Endothelial cell of umbilical vein (primary cell): ENCODE measurements around the gene ZNF276. TPM values are rescaled to one million over a fixed set of nuclear protein-coding genes. Genes with fewer than 3 reads are reported as not detected.

Experiments used
- BruUV-seq: library from RNA; stranded (reverse); fragments of 400-500 nt; replicated peaks from 2 replicates; lab custom pipeline; 2021; lab: Mats Ljungman, UMichigan
- CTCF ChIA-PET: fragments of 300-600, 350-600 bp; sonication (Branson Sonifier 250); formaldehyde crosslinking; loops from one replicate; lab custom pipeline; 2021; ENCODE audit warnings: antibody characterized with exemption, inconsistent platforms; lab: Charles Lee
- POLR2A ChIA-PET: fragments of 300-600, 350-600 bp; sonication (Branson Sonifier 250); formaldehyde crosslinking; loops from one replicate; lab custom pipeline; 2021; ENCODE audit warnings: antibody characterized with exemption, inconsistent platforms; lab: Charles Lee
- DNase-seq: peaks from one replicate; pipeline ENCODE4 v3.0.0-alpha.2; 2011; ENCODE audit warnings: low read depth, low spot score
- FAIRE-seq: peaks from 2 replicates; lab custom pipeline; 2011; peaks lifted over from hg19 to GRCh38; lab: Jason Lieb, UNC
- H2AFZ ChIP-seq: 2 replicates; pipeline ENCODE4 v1.6.0; 2012; ENCODE audit warnings: low read depth, low read length, control low read depth, inconsistent platforms
- H3K27ac ChIP-seq: 2 replicates; pipeline ENCODE4 v1.5.1; 2011; ENCODE audit warnings: low read depth, mild to moderate bottlenecking, control low read depth, low read length, moderate library complexity; ENCODE audit not compliant: insufficient read depth
- H3K27me3 ChIP-seq, 2 experiments: 2 replicates each; pipeline versions ENCODE4 v1.6.0 to v1.6.1; 2011; ENCODE audit warnings: low read length in 2 of 2, mixed read lengths in 1 of 2; ENCODE audit not compliant: control insufficient read depth in 2 of 2, insufficient read depth in 2 of 2
- H3K36me3 ChIP-seq, 2 experiments: 2 replicates in 1 of 2; 3 replicates in 1 of 2; pipeline ENCODE4 v1.5.1; 2011; ENCODE audit warnings: low read length in 2 of 2, mild to moderate bottlenecking in 1 of 2, moderate library complexity in 1 of 2; ENCODE audit not compliant: control insufficient read depth in 2 of 2, insufficient read depth in 2 of 2; ENCODE audit errors: extremely low read depth in 1 of 2
- H3K4me1 ChIP-seq: 3 replicates; pipeline ENCODE4 v1.5.1; 2011; ENCODE audit warnings: mild to moderate bottlenecking, low read length; ENCODE audit not compliant: control insufficient read depth, insufficient read depth; ENCODE audit errors: extremely low read depth
- H3K4me2 ChIP-seq: 2 replicates; pipeline ENCODE4 v1.6.1; 2011; ENCODE audit warnings: low read length, control low read depth, mixed read lengths; ENCODE audit not compliant: insufficient read depth
- H3K4me3 ChIP-seq, 3 experiments: fragments of 200-600 bp in 1 of 3; sonication (generic), shearing (Covaris generic) in 1 of 3; replicated peaks in 1 of 3; 2 replicates each; pipeline ENCODE4 v1.5.1; 2011 to 2016; ENCODE audit warnings: control low read depth in 3 of 3, low read length in 3 of 3, mild to moderate bottlenecking in 2 of 3, inconsistent platforms in 1 of 3, low read depth in 1 of 3, moderate library complexity in 1 of 3; ENCODE audit not compliant: insufficient read depth in 1 of 3
- H3K79me2 ChIP-seq: 2 replicates; pipeline ENCODE4 v1.6.0; 2012; ENCODE audit warnings: low read length, inconsistent platforms; ENCODE audit not compliant: control insufficient read depth, insufficient read depth
- H3K9ac ChIP-seq: replicated peaks from 2 replicates; pipeline ENCODE3; 2011; ENCODE audit warnings: low read length, control low read depth; ENCODE audit not compliant: insufficient read depth; ENCODE audit errors: extremely low read depth
- H3K9me1 ChIP-seq: replicated peaks from 3 replicates; pipeline ENCODE4 v1.6.0; 2011; ENCODE audit warnings: mild to moderate bottlenecking, low read length; ENCODE audit not compliant: control insufficient read depth, insufficient read depth; ENCODE audit errors: extremely low read depth
- H3K9me3 ChIP-seq: replicated peaks from 2 replicates; pipeline ENCODE4 v1.5.1; 2012; ENCODE audit warnings: low read length, inconsistent platforms; ENCODE audit not compliant: control insufficient read depth, insufficient read depth
- H4K20me1 ChIP-seq: replicated peaks from 2 replicates; pipeline ENCODE3; 2011; ENCODE audit warnings: mild to moderate bottlenecking, low read length; ENCODE audit not compliant: control insufficient read depth, insufficient read depth; ENCODE audit errors: extremely low read depth
- CTCF ChIP-seq, 2 donors: IDR thresholded peaks; 1 replicate in 1 of 2; 2 replicates in 1 of 2; pipeline ENCODE4 v1.5.1; 2011; ENCODE audit warnings: low read length in 2 of 2, mild to moderate bottlenecking in 2 of 2, moderate library complexity in 2 of 2, control low read depth in 1 of 2, inconsistent platforms in 1 of 2, low read depth in 1 of 2; ENCODE audit not compliant: insufficient read depth in 1 of 2; ENCODE audit errors: extremely low read depth in 1 of 2
- JUN ChIP-seq: IDR thresholded peaks from 2 replicates; pipeline ENCODE4 v1.6.1; 2011; ENCODE audit warnings: borderline replicate concordance, low read depth; ENCODE audit not compliant: insufficient read length, insufficient read depth
- MYC ChIP-seq: IDR thresholded peaks from one replicate; pipeline ENCODE4 v1.6.1; 2011; ENCODE audit warnings: mild to moderate bottlenecking, low read depth, low read length
- POLR2A ChIP-seq: IDR thresholded peaks from 2 replicates; pipeline ENCODE4 v1.6.1; 2012; ENCODE audit warnings: low read depth, mild to moderate bottlenecking, control low read depth, low read length
- POLR2AphosphoS5 ChIP-seq: IDR thresholded peaks from 2 replicates; pipeline ENCODE4 v1.6.1; 2012; ENCODE audit warnings: low read depth, mild to moderate bottlenecking, control low read depth, low read length, moderate library complexity; ENCODE audit not compliant: insufficient read depth
- dilution Hi-C: fragments of 300-500 bp; cut with MboI; formaldehyde crosslinking; loops from one replicate; pipeline ENCODE4 v1.15.0; 2019; ENCODE audit warnings: low sequenced_read_pairs; ENCODE audit not compliant: extremely low pct_ligation_motif_present
- intact Hi-C: fragments of 100-400 bp; cut with micrococcal nuclease; formaldehyde crosslinking; loops from one replicate; pipeline ENCODE4 v1.10.0; 2022
- polyA plus RNA-seq, 4 experiments: library from polyadenylated mRNA; depleted of rRNA in 3 of 4; stranded (reverse) in 3 of 4; unstranded in 1 of 4; fragments of >200 nt; gene quantifications; 2 replicates each; pipeline versions ENCODE4 v1.2.1 to v1.2.3, GENCODE V29; 2011 to 2012; ENCODE audit warnings: missing spikeins in 1 of 4
- total RNA-seq: library from RNA; stranded (reverse); gene quantifications from 2 replicates; pipeline ENCODE4 v1.2.3, GENCODE V29; 2021

The ZNF276 gene
- total and polyA plus RNA-seq, 2 donors (not counting 3 experiments of a cell fraction or from before 2014, with no cell fraction given), result 36.6 to 40.0 TPM

GRCh38 chr16:89738072-89738377, 16.7 kb downstream of the ZNF276 start:
- Histone ChIP-seq H3K9me3 (no peaks in the 10 kb centered on the region), H3K36me3 (peaks cover 24 to 60% of the 10 kb centered on the region in 2 experiments), H3K4me3 (no peak overlapping the region), H3K27ac (no peak overlapping the region), H3K9me1 (no peaks in the 10 kb centered on the region), H4K20me1 (no peaks in the 10 kb centered on the region), H3K27me3 (no peaks in the 10 kb centered on the region), H3K79me2 (no peaks in the 10 kb centered on the region), H3K9ac (no peak overlapping the region), H2AFZ (no peak overlapping the region), H3K4me1 (no peaks in the 10 kb centered on the region), H3K4me2 (no peak overlapping the region)
- POLR2A ChIA-PET, result no interaction called here
- BruUV-seq, result no TSS peak
- no peak for TF ChIP-seq CTCF (IDR thresholded peaks at IDR 0.05; ENCODE audit: extremely low read depth in 1 of 2, insufficient read depth in 1 of 2, low read depth in 1 of 2, low read length in 2 of 2)
- DNase-seq (no peak), FAIRE-seq (no peak)
- CTCF ChIA-PET, result interaction anchor here (1.1 kb wide), 1 partner anchor 32 kb away, joined by 7 read pairs; no protein-coding TSS in a partner anchor
- intact Hi-C loops, result no loop called here
- dilution Hi-C loops, result no loop called here

- CTCF ChIA-PET, result interaction anchor here (1.0 to 1.2 kb wide), 2 partner anchors 33 to 126 kb away, joined by 3 to 6 read pairs; no protein-coding TSS in a partner anchor
- POLR2A ChIA-PET, result interaction anchor here (0.6 kb wide), 1 partner anchor 36 kb away, joined by 3 read pairs; no protein-coding TSS in a partner anchor
- dilution Hi-C loops (no loop called here), intact Hi-C loops (no loop called here)
- no peak for DNase-seq
- BruUV-seq, result TSS peak; percentile 6
- no peak overlapping the region for H2AFZ ChIP-seq
- H3K27ac ChIP-seq, result no peak overlapping the region
- no peaks in the 10 kb centered on the region for H3K27me3 ChIP-seq
- no peaks in the 10 kb centered on the region for H3K4me1 ChIP-seq
- H3K9ac ChIP-seq, result no peak overlapping the region
- no peaks in the 10 kb centered on the region for H3K9me1 ChIP-seq
- peak; percentile 12 for TF ChIP-seq POLR2AphosphoS5
- TF ChIP-seq MYC, result no peak
- TF ChIP-seq POLR2A, result no peak
- no peak for TF ChIP-seq CTCF (IDR thresholded peaks at IDR 0.05; ENCODE audit: extremely low read depth in 1 of 2, insufficient read depth in 1 of 2, low read depth in 1 of 2, low read length in 2 of 2)
- TF ChIP-seq JUN, result no peak
- H3K4me3 ChIP-seq, result no peak overlapping the region
- H3K9me3 ChIP-seq, result no peaks in the 10 kb centered on the region
- no peak overlapping the region for H3K4me2 ChIP-seq
- no peaks in the 10 kb centered on the region for H4K20me1 ChIP-seq
- FAIRE-seq, result no peak
- H3K36me3 ChIP-seq, result peaks cover 24 to 53% of the 10 kb centered on the region in 2 experiments
- no peaks in the 10 kb centered on the region for H3K79me2 ChIP-seq
Observed at GRCh38 chr16:89738538-89739317, 17.4 kb downstream of the ZNF276 start.
